ENCODE measurements around the gene KLHL14.

The KLHL14 gene

GRCh38 chr18:32771169-32771751 lies 1.6 kb downstream of the KLHL14 start:
- no peak for DNase-seq (ENCODE audit: low read depth)
- peak overlapping the region; percentile 19 for H3K4me3 ChIP-seq (ENCODE audit: control insufficient read depth, low read depth, low read length)
- no peak for TF ChIP-seq CTCF (conservative IDR thresholded peaks at IDR 0.05; ENCODE audit: control insufficient read depth, insufficient read depth, low read depth, low read length)

GRCh38 chr18:32770666-32771168 lies 2.1 kb downstream of the KLHL14 start:
- TF ChIP-seq CTCF (conservative IDR thresholded peaks at IDR 0.05; ENCODE audit: control insufficient read depth, insufficient read depth, low read depth, low read length), result no peak
- peak overlapping the region; percentile 4 for H3K4me3 ChIP-seq (ENCODE audit: control insufficient read depth, low read depth, low read length)
- no peak for DNase-seq (ENCODE audit: low read depth)

GRCh38 chr18:32770054-32770665 lies 2.7 kb downstream of the KLHL14 start:
- no peak overlapping the region for H3K4me3 ChIP-seq (ENCODE audit: control insufficient read depth, low read depth, low read length)
- DNase-seq (ENCODE audit: low read depth), result no peak
- TF ChIP-seq CTCF (conservative IDR thresholded peaks at IDR 0.05; ENCODE audit: control insufficient read depth, insufficient read depth, low read depth, low read length), result no peak

GRCh38 chr18:32769586-32770053 lies 3.2 kb downstream of the KLHL14 start:
- no peak for TF ChIP-seq CTCF (conservative IDR thresholded peaks at IDR 0.05; ENCODE audit: control insufficient read depth, insufficient read depth, low read depth, low read length)
- no peak overlapping the region for H3K4me3 ChIP-seq (ENCODE audit: control insufficient read depth, low read depth, low read length)
- no peak for DNase-seq (ENCODE audit: low read depth)

GRCh38 chr18:32769071-32769585 lies 3.7 kb downstream of the KLHL14 start:
- TF ChIP-seq CTCF (conservative IDR thresholded peaks at IDR 0.05; ENCODE audit: control insufficient read depth, insufficient read depth, low read depth, low read length), result no peak
- H3K4me3 ChIP-seq (ENCODE audit: control insufficient read depth, low read depth, low read length), result no peak overlapping the region
- no peak for DNase-seq (ENCODE audit: low read depth)

- no peak for TF ChIP-seq CTCF (conservative IDR thresholded peaks at IDR 0.05; ENCODE audit: control insufficient read depth, insufficient read depth, low read depth, low read length)
- no peak for DNase-seq (ENCODE audit: low read depth)
Observed at GRCh38 chr18:32767400-32767799, 5.4 kb downstream of the KLHL14 start.

More at GRCh38 chr18:32767400-32767799, 5.4 kb downstream of the KLHL14 start:
- no peak overlapping the region for H3K4me3 ChIP-seq (ENCODE audit: control insufficient read depth, low read depth, low read length)
